ENCODE measurements around the gene CENPS.

Gene CENPS

DNA sequence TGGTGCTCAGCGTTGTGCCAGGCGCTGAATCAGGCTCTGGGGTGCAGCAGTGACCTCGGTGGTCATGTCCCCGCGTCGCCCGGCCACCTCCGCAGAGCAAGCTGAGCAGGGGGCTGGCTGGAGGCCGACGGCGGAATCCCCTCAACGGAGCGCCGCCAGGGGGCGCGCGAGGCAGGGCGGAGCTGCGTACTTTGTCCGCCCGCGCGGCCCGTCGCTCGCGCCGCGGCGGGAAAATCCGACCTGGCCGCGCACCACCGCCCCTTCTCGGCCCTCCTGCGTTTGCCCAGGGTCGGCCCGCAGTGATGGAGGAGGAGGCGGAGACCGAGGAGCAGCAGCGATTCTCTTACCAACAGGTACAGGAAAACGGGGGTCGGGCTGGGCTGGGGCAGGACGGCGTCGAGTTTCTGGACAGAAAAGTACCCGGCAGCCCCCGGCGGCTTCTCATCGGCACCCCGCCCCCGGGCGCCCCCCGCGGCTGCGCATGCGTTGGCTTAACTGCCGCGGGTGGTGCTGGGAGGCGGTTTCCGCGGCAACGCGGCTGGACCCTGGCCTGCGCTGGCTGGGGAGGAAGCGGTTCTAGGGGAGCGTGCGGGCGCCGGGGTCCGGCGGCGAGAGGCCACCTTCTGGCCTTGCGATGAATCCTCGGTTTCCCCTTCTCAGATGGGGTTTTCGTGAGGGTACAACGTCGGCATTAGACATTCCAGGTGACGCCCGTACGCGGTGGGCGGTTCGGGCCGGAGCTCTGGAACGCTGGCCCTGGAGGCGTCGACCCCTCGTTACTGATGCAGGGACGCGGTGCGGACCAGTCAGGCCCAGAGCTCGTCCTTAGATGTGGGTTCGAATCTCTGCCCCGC lies at the start of gene CENPS:
Gene CENPS (plus strand): TSS at position 218 of the 854 bp plus-strand sequence. CDS start 85 bp downstream, at position 303.
- Mint-ChIP-seq H3K4me3 (peak within 1 kb of the TSS; percentile 72), H3K27me3 (no peaks in the 10 kb centered on the region), H3K4me1 (peaks cover 33% of the 10 kb centered on the region), H3K27ac (peak within 1 kb of the TSS; percentile 88), H3K36me3 (no peaks in the 10 kb centered on the region), H3K9me3 (no peaks in the 10 kb centered on the region)
- CTCF ChIA-PET = interaction anchor here (1.0 to 4.1 kb wide), 10 partner anchors 13 to 220 kb away, joined by 3 to 106 read pairs (median 4); partner anchors contain the start of genes KIF1B and PGD
- peak; percentile 84 for DNase-seq

DNA sequence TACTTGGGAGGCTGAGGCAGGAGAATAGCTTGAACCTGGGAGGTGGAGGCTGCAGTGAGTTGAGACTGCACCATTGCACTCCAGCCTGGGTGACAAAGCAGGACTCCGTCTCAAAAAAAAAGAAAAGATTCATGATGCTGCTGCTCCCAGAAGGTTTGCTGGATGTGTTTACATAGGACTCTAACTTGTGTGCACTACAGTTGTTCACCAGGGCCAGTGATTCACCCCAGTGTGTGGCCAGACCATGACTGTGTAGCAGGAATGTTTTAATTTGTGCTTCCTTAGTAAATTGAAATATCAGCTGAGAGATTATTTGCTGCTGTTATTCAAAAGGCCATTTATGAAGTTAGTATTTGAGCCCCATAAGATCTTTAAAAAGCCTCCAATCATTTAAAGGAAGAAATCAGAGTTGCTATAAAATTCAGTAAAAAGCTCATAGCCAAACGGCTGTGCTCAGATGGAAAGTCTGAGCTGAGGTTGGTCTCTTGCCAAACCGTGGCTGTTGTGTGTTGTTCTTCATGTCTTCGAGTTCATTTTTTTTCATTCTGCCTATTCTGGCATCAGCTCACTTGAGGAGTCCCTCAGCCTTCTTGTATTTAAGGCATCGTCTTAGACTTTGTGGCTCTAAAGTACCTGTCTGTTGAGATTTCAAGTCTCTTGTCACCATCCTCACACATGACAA lies 49.5 kb upstream of the CENPS start:
- Mint-ChIP-seq H3K27ac (no peak overlapping the region), H3K4me1 (no peaks in the 10 kb centered on the region), H3K4me3 (no peak overlapping the region), H3K27me3 (no peaks in the 10 kb centered on the region), H3K9me3 (no peaks in the 10 kb centered on the region), H3K36me3 (peaks cover 4% of the 10 kb centered on the region)
- DNase-seq = no peak
- CTCF ChIA-PET = interaction anchor here (1.2 to 1.6 kb wide), 4 partner anchors 10 to 114 kb away, joined by 3 to 5 read pairs (median 4); no protein-coding TSS in a partner anchor

DNA sequence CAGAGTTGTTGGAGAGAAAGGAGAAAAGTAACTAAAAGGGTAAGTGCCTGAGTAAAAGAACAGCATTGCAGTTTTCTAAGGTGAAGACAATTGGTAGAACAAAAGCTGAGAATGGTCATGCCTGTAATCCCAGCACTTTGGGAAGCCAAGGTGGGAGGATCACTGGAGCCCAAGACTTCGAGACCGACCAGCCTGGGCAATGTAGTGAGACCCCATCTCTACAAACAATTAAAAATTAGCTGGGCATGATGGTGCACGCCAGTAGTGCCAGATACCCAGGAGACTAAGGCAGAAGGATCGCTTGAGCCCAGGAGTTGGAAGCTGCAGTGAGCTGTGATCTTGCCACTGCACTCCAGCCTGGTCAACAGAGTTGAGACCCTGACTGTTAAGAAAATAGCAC lies 46.6 kb upstream of the CENPS start:
- H3K27ac Mint-ChIP-seq = no peak overlapping the region
- CTCF ChIA-PET = interaction anchor here (0.6 kb wide), 1 partner anchor 45 kb away, joined by 3 read pairs; no protein-coding TSS in a partner anchor
- DNase-seq = no peak

DNA sequence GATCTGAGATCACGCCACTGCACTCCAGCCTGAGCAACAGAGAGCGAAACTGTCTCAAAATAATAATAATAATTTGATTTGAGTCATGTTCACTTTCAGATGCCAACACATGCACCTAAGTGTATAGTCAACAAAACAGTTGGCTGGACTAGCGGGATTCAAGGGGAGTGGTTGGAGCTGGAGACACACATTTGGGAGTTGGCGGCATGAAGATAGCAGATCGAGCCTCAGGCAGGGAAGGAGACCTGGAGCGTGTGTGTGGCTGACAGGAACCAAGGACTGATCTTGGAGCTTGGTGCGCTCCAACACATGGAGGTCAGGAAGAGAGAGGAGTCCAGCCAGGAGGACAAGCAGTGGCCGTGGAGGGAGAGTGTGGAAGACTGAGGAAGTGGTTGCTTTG lies 46.0 kb upstream of the CENPS start:
- no peak for DNase-seq
- Mint-ChIP-seq H3K4me3 (no peak overlapping the region), H3K36me3 (no peaks in the 10 kb centered on the region), H3K27me3 (no peaks in the 10 kb centered on the region), H3K27ac (no peak overlapping the region), H3K4me1 (peaks cover 9% of the 10 kb centered on the region), H3K9me3 (no peaks in the 10 kb centered on the region)
- CTCF ChIA-PET = interaction anchor here (0.6 kb wide), 1 partner anchor 45 kb away, joined by 3 read pairs; no protein-coding TSS in a partner anchor

More for the DNA sequence above, 46.6 kb upstream of the CENPS start:
- no peaks in the 10 kb centered on the region for H3K36me3 Mint-ChIP-seq
- H3K9me3 Mint-ChIP-seq = no peaks in the 10 kb centered on the region
- H3K4me1 Mint-ChIP-seq = peaks cover 9% of the 10 kb centered on the region
- H3K27me3 Mint-ChIP-seq = no peaks in the 10 kb centered on the region
- H3K4me3 Mint-ChIP-seq = no peak overlapping the region

DNA sequence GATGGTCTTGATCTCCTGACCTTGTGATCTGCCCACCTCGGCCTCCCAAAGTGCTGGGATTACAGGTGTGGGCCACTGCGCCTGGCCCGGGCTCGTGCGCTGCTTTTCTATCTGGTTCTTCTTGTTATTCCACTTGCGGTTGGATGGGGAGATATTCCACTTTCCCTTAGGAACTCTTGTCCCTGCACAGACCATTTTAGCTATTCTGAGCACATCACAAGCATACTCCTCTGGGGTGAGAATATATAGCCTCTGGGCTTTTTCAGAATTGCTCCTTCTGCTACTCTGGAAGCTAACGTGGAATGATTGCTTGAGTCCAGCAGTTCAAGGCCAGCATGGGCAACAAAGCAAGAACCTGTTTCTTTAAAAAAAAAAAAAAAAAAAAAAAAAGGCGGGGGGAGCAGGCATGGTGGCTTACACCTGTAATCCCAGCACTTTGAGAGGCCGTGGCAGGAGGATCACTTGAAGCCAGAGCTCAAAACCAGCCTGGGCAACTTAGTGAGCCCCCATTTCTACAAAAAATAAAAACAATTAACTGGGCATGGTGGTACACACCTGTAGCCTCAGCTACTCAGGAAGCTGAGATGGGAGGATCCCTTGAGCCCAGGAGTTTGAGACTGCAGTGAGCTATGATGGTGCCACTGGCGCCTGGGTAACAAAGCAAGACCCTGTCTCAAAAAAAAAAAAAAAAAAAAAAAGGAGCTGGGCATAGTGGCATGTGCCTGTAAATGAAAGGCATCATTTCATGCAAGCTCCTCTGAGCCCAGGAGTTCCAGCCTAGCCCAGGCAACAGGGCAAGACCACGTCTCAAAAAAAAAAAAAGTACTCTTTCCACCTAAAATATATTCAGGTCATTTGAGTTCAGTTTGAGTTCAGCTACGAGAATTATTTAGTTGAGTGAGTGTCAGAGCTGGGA lies 43.2 kb upstream of the CENPS start:
- Mint-ChIP-seq H3K4me1 (peaks cover 9% of the 10 kb centered on the region), H3K27me3 (no peaks in the 10 kb centered on the region), H3K4me3 (no peak overlapping the region), H3K9me3 (no peaks in the 10 kb centered on the region), H3K36me3 (no peaks in the 10 kb centered on the region), H3K27ac (no peak overlapping the region)
- CTCF ChIA-PET = interaction anchor here (1.4 kb wide), 1 partner anchor 177 kb away, joined by 4 read pairs; the partner anchor contains the start of gene KIF1B
- DNase-seq = no peak

DNA sequence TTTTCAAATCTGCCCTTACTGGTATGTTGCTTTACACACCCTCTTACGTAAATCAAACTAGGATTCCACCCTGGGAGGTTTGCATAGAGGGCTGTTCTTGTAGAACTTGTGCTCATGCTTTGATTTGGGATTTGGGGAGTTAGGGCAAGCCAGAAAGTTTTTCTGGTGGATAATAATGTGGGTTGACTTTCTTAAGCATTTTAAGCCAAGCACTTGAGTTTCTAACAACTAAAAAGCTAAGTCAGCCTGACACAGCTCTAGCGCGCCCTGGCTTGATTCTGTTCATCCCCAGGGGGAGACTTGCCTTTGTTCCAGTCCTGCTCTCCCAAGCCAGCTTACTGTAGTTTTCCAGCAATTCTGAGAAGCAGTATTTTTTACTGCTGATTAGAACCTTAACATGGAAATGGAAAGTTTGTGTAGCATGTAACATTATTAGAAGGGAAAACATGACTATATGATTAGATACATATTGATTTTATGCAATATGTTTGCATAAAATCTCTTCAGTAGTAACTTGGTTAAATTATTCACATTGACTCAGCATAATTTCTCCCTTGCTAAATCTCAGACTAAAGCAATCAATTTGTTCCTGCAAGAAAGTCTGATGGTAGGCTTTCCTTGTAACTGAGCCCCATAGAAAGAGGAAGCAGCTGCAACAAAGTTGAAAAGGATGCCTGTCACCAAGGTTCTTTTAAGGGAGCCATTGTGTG lies 42.4 kb upstream of the CENPS start:
- peaks cover 9% of the 10 kb centered on the region for H3K4me1 Mint-ChIP-seq
- no peaks in the 10 kb centered on the region for H3K27me3 Mint-ChIP-seq
- no peaks in the 10 kb centered on the region for H3K9me3 Mint-ChIP-seq
- H3K27ac Mint-ChIP-seq = no peak overlapping the region
- H3K4me3 Mint-ChIP-seq = no peak overlapping the region
- no peaks in the 10 kb centered on the region for H3K36me3 Mint-ChIP-seq
- CTCF ChIA-PET = interaction anchor here (0.9 to 1.4 kb wide), 2 partner anchors 178 to 179 kb away, joined by 4 read pairs; partner anchors contain the start of gene KIF1B
- no peak for DNase-seq

DNA sequence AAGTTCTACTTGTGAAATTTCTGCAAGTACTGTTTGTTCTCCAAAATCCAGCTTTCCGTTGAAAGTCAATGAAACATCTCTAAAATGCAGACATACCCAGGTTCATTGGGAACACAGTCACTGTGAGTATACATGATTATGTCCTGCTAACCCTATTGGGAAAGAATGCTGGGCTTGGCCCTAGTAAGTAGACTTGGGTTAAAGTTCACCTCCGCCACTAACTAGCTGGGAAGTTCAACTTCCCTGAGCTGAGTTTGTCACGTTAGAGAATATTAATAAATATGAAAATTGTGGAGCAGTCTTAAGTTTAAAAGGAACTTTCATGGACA lies 41.9 kb upstream of the CENPS start:
- Mint-ChIP-seq H3K4me1 (peaks cover 9% of the 10 kb centered on the region), H3K27ac (no peak overlapping the region), H3K36me3 (no peaks in the 10 kb centered on the region), H3K4me3 (no peak overlapping the region), H3K27me3 (no peaks in the 10 kb centered on the region), H3K9me3 (no peaks in the 10 kb centered on the region)
- DNase-seq = no peak
- CTCF ChIA-PET = interaction anchor here (0.9 kb wide), 1 partner anchor 179 kb away, joined by 4 read pairs; no protein-coding TSS in a partner anchor

DNA sequence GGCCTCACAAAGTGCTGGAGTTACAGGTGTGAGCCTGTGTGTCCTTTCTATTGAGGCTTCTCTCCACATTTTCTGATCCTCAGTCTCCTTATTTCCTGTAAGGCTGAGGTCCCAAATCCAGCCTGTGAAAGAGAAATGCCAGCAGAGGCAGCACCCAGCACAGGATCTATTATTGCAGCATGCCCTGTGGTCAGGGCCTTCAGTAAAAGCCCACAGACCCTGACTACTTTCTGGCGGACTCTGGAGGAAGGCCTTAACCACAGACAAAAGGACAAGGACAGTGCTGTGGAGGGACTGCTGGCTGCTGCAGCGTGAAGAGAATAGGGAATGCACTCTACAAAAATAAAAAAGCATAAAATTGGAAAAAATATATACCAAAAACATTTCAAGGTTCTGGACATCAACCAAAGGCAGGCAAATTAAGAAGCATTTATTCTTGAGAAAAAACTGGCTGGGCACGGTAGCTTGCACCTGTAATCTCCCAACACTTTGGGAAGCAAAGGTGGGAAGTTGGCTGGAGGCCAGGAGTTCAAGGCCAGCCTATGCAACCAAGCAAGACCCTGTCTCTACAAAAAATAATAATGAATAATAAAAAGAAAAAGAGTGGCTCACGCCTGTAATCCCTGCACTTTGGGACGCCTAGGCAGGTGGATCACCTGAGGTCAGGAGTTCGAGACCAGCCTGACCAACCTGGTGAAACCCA lies 40.8 kb upstream of the CENPS start:
- Mint-ChIP-seq H3K4me1 (peaks cover 9% of the 10 kb centered on the region), H3K9me3 (peaks cover 3% of the 10 kb centered on the region), H3K27me3 (no peaks in the 10 kb centered on the region), H3K36me3 (no peaks in the 10 kb centered on the region), H3K27ac (no peak overlapping the region), H3K4me3 (no peak overlapping the region)
- CTCF ChIA-PET = no interaction called here
- no peak for DNase-seq

DNA sequence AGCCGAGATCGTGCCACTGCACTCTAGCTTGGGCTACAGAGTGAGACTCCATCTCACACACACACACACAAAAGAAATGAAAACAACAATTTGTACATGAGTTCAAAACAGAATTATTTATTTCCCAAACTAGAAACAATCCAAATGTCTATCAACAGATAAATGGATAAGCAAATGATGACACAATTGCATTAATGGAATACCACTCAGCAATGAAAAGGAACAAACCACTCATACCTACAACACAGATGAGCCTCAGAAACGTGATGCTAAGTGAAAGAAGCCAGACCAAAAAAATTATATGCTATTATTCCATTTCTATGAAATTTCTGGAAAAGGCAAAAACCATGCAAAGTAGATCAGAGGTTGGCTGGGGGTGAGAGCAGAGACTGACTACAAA lies 33.4 kb upstream of the CENPS start:
- H3K27ac Mint-ChIP-seq = no peak overlapping the region
- H3K4me1 Mint-ChIP-seq = peaks cover 31% of the 10 kb centered on the region
- no peak for DNase-seq
- H3K9me3 Mint-ChIP-seq = peaks cover 3% of the 10 kb centered on the region
- CTCF ChIA-PET = no interaction called here
- peaks cover 5% of the 10 kb centered on the region for H3K27me3 Mint-ChIP-seq
- peaks cover 12% of the 10 kb centered on the region for H3K36me3 Mint-ChIP-seq
- peak overlapping the region; percentile 1 for H3K4me3 Mint-ChIP-seq

DNA sequence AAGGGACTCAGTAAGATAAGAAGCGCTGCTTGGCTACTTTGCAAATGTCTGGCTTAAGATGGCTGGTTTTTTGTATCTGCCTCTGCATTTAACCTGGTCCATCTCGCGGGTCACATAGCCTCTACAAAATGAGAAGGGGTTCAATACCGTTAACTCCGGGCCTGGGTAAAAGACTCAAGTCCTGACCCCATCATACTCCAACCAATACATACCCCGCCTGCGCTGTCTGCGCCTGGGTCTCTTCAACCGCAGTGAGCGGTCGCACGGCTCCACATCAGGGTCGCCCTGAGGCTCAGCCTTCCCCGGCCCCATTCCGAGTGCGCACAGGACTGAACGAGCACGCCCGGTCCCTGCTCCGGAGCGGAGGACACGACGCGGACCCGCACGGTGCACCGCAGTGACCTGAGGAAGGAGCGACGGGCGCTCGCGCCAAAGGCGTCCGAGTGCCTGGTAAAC lies 31.9 kb upstream of the CENPS start:
- Mint-ChIP-seq H3K27me3 (peaks cover 5% of the 10 kb centered on the region), H3K9me3 (peaks cover 3% of the 10 kb centered on the region), H3K36me3 (peaks cover 15% of the 10 kb centered on the region), H3K4me1 (peaks cover 34% of the 10 kb centered on the region), H3K27ac (peak overlapping the region; percentile 83), H3K4me3 (peak overlapping the region; percentile 88)
- no peak for DNase-seq
- CTCF ChIA-PET = interaction anchor here (3.2 kb wide), 1 partner anchor 32 kb away, joined by 11 read pairs; the partner anchor contains the start of gene CENPS

DNA sequence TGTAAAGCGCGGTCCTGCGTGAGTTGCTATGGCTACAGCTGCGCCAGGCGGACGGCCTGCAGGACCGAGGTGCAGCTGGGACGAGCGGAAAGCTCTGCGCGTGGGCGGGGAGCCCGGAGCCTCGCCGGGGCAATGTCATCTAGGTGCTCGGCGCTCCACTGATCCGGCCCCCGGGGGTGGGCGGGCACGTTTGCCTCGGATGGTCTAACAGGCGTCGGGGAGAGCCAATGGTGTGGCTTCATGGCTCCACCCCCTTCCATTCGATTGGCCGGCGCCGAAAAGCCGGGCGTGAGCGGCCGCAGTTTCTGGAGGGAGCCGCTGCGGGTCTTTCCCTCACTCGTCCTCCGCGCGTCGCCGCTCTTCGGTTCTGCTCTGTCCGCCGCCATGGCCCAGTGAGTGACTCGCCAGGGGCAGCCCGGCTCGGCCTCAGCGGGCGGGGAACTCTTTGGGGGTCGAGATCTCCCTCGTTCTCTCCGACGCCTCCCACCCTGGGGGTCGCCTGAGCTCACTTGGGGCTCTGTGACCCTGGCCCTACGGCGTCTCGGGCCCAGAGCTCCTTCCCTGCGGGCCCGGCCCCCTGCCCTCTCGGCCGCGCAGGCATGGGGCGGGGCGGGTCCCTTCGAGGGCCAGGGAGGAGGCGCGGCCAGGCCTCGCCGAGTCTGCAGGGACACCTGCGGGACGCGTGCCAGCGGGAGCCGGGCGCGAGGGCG lies 31.3 kb upstream of the CENPS start, which contains the start of gene PGD:
Gene PGD (plus strand): TSS at position 331 of the 710 bp plus-strand sequence. CDS start 54 bp downstream, at position 385.
- Mint-ChIP-seq H3K4me1 (peaks cover 38% of the 10 kb centered on the region), H3K27ac (peak within 1 kb of the TSS; percentile 83), H3K36me3 (peaks cover 19% of the 10 kb centered on the region), H3K4me3 (peak within 1 kb of the TSS; percentile 88), H3K9me3 (peaks cover 3% of the 10 kb centered on the region), H3K27me3 (peaks cover 5% of the 10 kb centered on the region)
- DNase-seq = peak; percentile 99
- CTCF ChIA-PET = interaction anchor here (3.2 kb wide), 1 partner anchor 31 kb away, joined by 11 read pairs; the partner anchor contains the start of gene CENPS

DNA sequence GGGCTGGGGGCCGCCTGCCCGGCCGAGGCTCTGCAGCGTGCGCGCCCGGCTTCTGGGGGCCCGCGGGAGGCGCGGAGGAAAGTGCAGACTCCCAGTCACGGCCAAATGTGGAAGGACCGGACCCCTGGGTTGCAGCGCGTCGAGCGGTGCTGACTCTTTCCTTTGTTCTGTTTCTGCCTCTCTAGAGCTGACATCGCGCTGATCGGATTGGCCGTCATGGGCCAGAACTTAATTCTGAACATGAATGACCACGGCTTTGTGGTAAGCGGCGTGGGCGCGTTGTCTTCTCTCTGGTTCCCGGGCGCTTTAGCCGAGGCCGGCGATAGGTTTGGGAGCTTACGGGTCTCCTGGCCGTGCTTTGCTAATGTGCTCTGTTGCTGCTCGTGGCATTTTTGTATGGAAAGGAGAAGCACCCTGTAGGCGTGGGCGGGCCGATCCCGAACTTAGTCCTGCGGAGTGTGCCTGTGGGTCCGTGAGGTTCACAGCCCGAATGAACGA lies 30.7 kb upstream of the CENPS start:
- DNase-seq = no peak
- CTCF ChIA-PET = interaction anchor here (0.8 to 3.2 kb wide), 2 partner anchors 30 to 95 kb away, joined by 3 to 11 read pairs; partner anchors contain the start of gene CENPS
- H3K36me3 Mint-ChIP-seq = peaks cover 25% of the 10 kb centered on the region
- peak overlapping the region; percentile 58 for H3K27ac Mint-ChIP-seq
- peaks cover 39% of the 10 kb centered on the region for H3K4me1 Mint-ChIP-seq
- no peaks in the 10 kb centered on the region for H3K9me3 Mint-ChIP-seq
- H3K27me3 Mint-ChIP-seq = peaks cover 5% of the 10 kb centered on the region
- peak overlapping the region; percentile 81 for H3K4me3 Mint-ChIP-seq
